ENCODE measurements around the gene KLF11. TPM values are rescaled to one million over a fixed set of nuclear protein-coding genes. Genes with fewer than 3 reads are reported as not detected.

Gene KLF11
- polyA plus RNA-seq, 1 of the 3 experiments (the other 2 are of a cell fraction) = 9.5 TPM

GRCh38 chr2:10029875-10030223 lies 13.5 kb upstream of the KLF11 start:
- POLR2A ChIA-PET = no interaction called here
- Histone ChIP-seq H3K4me3 (ENCODE audit: low read depth in 2 of 2, low read length in 1 of 2) (no peak overlapping the region), H3F3A (replicated peaks; ENCODE audit: insufficient read depth) (peaks cover 7% of the 10 kb centered on the region), H3K27me3 (ENCODE audit: insufficient read depth) (no peaks in the 10 kb centered on the region), H3K36me3 (replicated peaks in 1 of 2; ENCODE audit: control insufficient read depth in 1 of 2, insufficient read depth in 2 of 2, low read length in 1 of 2) (no peaks in the 10 kb centered on the region), H3K4me2 (no peak overlapping the region), H4K20me1 (ENCODE audit: insufficient read depth) (no peaks in the 10 kb centered on the region), H3K9me3 (no peaks in the 10 kb centered on the region), H3K4me1 (ENCODE audit: control insufficient read depth in 1 of 2, insufficient read depth in 2 of 2, low read depth in 1 of 2, low read length in 1 of 2) (peaks cover 0 to 16% of the 10 kb centered on the region in 2 experiments; a peak in 1 of 4 replicates), H3K79me2 (ENCODE audit: insufficient read depth) (no peaks in the 10 kb centered on the region), H3K9me2 (no peaks in the 10 kb centered on the region), H2AFZ (ENCODE audit: low read depth) (no peak overlapping the region), H3K27ac (ENCODE audit: low read depth in 2 of 2, low read length in 1 of 2) (no peak overlapping the region), H3K9ac (no peak overlapping the region)
- 86% methylated on average over 7 of the region's 7 CpGs for WGBS (ENCODE audit: low lambda C conversion rate)
- CTCF ChIA-PET = interaction anchor here (1.2 to 7.0 kb wide), 5 partner anchors 9 to 216 kb away, joined by 3 to 76 read pairs (median 22); no protein-coding TSS in a partner anchor
- TF ChIP-seq CTCF (IDR thresholded peaks at IDR 0.05) = no peak
- TF ChIP-seq PBX3 (IDR thresholded peaks at IDR 0.05) = no peak
- TF ChIP-seq GATA2 (CRISPR knock-in tag; IDR thresholded peaks at IDR 0.05) = no peak
- TF ChIP-seq RCOR1 (IDR thresholded peaks at IDR 0.05; ENCODE audit: low read length) = no peak
- TF ChIP-seq MXI1 (IDR thresholded peaks at IDR 0.05; ENCODE audit: low read depth, low read length) = no peak
- TF ChIP-seq EZH2phosphoT487 (IDR thresholded peaks at IDR 0.05; ENCODE audit: borderline replicate concordance, low read depth) = no peak
- no peak for TF ChIP-seq FOXM1 (IDR thresholded peaks at IDR 0.05; ENCODE audit: low read depth)
- TF ChIP-seq USF2 (IDR thresholded peaks at IDR 0.05; ENCODE audit: borderline replicate concordance, low read depth, low read length) = no peak
- TF ChIP-seq YY1 (IDR thresholded peaks at IDR 0.05; ENCODE audit: low read depth) = no peak
- no peak for TF ChIP-seq CHD2 (IDR thresholded peaks at IDR 0.05; ENCODE audit: low read length, partially characterized antibody)
- TF ChIP-seq POLR2AphosphoS5 (IDR thresholded peaks at IDR 0.05; ENCODE audit: low read depth, low read length) = no peak
- no peak for TF ChIP-seq NFIC (IDR thresholded peaks at IDR 0.05; ENCODE audit: borderline replicate concordance)
- no peak for TF ChIP-seq NRF1 (IDR thresholded peaks at IDR 0.05; ENCODE audit: low read depth, low read length)
- TF ChIP-seq RAD21 (IDR thresholded peaks at IDR 0.05; ENCODE audit: low read length) = no peak
- no peak for TF ChIP-seq RXRA (IDR thresholded peaks at IDR 0.05; ENCODE audit: borderline replicate concordance, low read depth)
- no peak for TF ChIP-seq TAF1 (IDR thresholded peaks at IDR 0.05; ENCODE audit: borderline replicate concordance, low read depth, low read length)
- no peak for TF ChIP-seq REST (IDR thresholded peaks at IDR 0.05; ENCODE audit: low read depth, low read length)
- no peak for TF ChIP-seq RFX5 (IDR thresholded peaks at IDR 0.05; ENCODE audit: low read length)
- no peak for DNase-seq
